HG03139 (cell line): ENCODE data around the gene ZNF385C.
"Not testable (repeated sequence)": the region's sequence is repeated elsewhere in the genome, so short reads cannot be mapped to it uniquely, and the experiment has no call there.

Experiments
- ATAC-seq: cut with Tn5 transposase; IDR thresholded peaks from one replicate; pipeline ENCODE4 v1.9.1; 2021; ENCODE audit not compliant: unreplicated experiment

ZNF385C gene

GRCh38 chr17:42097691-42098631, at the start of gene ZNF385C:
Gene ZNF385C (minus strand): TSS chr17:42098473. CDS start chr17:42063056, 35,417 bp downstream.
- ATAC-seq = no peak

- no peak for ATAC-seq
Observed at GRCh38 chr17:42146911-42147607, 48.8 kb upstream of the ZNF385C start.

- not testable (repeated sequence) for ATAC-seq
Observed at GRCh38 chr17:42143138-42143537, 44.9 kb upstream of the ZNF385C start.

DNA sequence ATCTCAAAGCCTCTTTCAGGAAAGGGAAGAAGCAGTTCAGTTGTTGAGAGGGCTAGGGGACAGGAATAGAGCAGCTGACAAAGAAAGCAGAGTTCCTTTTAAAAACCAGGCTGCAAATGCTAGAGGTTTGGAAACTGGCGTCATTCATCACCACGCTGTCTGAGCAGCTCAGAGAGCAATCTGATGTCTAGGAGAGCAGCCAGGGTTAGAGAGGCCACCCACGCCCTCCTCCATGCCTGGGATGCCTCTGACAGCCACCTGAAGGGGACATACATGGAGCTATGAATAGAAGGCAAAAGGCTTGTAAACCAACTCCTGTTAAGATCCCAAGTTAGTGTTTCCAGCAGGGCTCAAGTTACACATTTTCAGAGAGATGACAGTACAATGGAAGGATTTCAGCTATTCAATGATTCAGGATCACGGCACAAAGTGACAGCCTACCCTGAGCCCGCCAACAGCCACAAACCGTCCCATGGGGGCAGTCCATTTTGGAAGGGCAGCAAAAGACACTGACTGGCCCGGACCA, 44.2 kb upstream of the ZNF385C start:
- ATAC-seq = no peak

- no peak for ATAC-seq
Observed at GRCh38 chr17:42141382-42141781, 43.1 kb upstream of the ZNF385C start.

DNA sequence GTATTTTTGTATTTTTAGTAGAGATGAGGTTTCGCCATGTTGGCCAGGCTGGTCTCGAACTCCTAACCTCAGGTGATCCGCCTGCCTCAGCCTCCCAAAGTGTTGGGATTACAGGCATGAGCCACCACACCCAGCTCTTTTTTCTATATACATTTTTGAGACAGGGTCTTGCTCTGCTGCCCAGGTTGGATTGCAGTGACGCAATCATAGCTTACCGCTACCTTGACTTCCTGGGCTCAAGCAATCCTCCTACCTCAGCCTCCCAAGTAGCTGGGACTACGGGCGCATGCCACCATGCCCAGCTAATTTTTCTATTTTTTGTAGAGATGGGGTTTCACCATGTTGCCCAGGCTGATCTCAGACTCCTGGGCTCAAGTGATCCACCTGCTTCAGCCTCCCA, 42.4 kb upstream of the ZNF385C start:
- ATAC-seq = not testable (repeated sequence)

- no peak for ATAC-seq
Observed at GRCh38 chr17:42138749-42139492, 40.6 kb upstream of the ZNF385C start.

- ATAC-seq = no peak
Observed at GRCh38 chr17:42136654-42137051, 38.4 kb upstream of the ZNF385C start.

- ATAC-seq = no peak
Observed at GRCh38 chr17:42135664-42136653, 37.7 kb upstream of the ZNF385C start.

DNA sequence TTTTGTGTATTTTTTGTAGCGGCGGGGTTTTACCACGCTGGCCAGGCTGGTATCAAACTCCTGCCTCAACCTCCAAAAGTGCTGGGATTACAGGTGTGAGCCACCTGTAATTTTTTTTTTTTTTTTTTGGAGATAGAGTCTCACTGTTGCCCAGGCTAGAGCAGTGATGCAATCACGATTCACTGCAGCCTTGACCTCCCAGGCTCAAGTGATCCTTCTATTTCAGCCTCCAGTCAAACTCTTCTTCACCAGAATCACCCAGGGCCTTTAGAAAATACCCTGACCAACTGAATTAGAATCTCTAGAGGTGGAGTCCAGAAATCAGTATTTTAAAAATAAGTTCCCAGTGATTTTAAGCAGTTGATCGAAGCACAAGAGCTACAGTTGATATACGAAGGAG, 36.9 kb upstream of the ZNF385C start:
- no peak for ATAC-seq

DNA sequence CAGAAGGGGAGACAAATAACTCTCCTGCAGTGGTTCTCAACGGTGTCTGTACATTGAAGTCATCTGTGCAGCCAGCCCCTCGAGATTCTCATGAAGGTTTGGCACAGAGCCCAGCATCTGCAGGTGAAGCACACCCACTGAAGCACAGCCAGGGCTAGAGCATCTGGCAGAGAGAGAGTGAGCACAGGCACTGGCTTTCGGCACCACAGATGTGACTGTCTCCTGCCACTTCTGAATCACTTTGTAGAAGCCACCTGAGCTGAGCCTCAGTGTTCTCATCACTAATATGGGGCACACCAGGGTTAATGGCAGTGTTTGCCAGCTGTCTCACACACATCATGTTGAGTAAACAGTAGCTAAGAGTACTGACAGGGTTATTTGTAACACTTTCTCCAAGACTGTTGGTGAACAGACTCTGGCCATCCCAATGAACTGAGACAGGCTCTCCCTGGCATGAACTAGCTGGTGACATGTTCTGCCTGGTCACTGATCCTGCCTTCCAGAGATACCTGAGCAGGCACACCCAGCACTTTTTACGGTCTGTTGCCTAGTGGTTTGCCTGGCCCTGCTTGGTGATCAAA, 35.3 kb upstream of the ZNF385C start:
- ATAC-seq = no peak

DNA sequence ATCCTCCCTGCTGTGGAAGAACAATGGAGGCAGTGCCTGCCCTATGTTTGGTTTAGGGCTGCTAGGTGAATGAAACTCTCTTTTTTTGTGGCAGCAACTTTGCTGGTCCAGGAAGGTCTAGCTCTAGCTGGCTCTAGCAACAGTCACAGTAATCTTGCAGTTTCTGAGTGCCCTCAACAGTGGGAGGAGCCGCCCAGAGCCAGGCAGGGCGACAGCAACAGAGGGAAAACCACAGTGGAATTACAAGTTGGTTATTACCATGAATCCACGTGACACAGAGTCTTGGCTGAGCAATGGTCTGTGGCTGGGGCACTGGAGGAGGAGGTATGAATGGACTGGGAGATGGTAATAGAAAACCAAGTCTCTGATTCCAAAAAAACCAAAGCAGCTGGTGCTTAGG, 34.7 kb upstream of the ZNF385C start:
- no peak for ATAC-seq

DNA sequence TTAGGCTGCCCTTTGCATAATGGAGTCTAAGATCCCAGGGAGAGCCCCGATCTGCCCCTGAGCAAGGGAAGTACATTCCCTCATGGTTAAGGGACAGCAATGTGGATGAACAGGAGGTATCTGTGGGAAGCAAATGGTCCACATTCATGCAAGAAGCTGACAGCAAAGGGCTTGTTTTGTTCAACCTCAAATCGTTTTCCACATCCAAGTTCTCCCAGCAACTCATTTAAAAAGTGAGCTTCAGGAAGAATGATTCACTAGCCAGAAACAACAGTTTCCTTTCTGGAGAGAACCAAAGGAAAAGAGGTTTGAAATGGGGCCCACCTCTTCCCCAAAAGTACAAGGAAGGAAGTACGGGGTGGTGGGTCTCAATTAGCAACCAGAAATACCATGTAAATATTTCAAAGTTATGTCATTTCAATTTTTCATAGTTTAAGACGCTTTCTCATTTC, 33.7 kb upstream of the ZNF385C start:
- ATAC-seq = no peak

GRCh38 chr17:42131232-42131631, 33.0 kb upstream of the ZNF385C start:
- ATAC-seq = no peak

- ATAC-seq = no peak
Observed at GRCh38 chr17:42130310-42130936, 32.1 kb upstream of the ZNF385C start.

GRCh38 chr17:42129109-42129837, 31.0 kb upstream of the ZNF385C start:
- no peak for ATAC-seq

DNA sequence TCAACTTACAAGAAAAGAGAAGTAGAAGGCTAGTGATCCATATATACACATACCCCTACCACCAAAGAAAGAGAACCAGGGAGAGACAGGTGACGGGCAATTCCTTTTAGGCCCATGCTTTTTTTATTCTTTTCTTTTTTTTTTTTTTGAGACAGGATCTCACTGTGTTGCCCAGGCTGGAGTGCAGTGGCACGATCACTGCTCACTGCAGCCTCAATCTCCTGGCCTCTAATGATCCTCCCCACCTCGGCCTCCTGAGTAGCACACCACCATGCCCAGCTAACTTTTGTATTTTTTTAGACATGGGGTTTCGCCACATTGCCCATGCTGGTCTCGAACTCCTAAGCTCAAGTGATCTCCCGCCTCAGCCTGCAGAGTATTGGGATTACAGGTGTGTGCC, 29.1 kb upstream of the ZNF385C start:
- no peak for ATAC-seq

DNA sequence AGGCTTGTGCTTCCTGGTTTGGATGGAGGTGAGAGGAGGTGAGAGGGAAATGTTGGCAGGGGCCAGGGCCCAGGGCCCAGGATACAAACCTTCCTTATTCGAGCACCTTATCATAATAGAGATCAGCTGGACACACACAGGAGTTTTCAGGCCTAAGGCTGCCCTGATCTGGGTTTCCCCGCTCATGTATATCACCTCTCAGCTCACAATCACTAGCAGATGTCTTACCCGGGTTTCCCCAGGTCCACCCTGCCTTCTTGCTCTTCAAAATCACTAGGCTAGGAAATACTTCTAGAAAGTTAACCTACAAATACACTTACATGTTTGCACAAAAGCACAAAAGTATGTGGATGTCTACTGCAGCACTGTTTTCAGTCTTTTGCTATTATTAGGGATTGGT, 28.6 kb upstream of the ZNF385C start:
- ATAC-seq = no peak
